SK-N-SH (cell line): ENCODE results near the gene TLDC2. TPM values are rescaled to one million over a fixed set of nuclear protein-coding genes. Genes with fewer than 3 reads are reported as not detected.

ENCODE experiments used
- CTCF ChIA-PET: fragments of 300-600, 350-600 bp; formaldehyde crosslinking; extraction: SDS; loops from one replicate; lab custom pipeline; 2021; lab: Yijun Ruan, JAX
- POLR2A ChIA-PET: fragments of 350-600 bp; sonication (Branson Sonifier 250); formaldehyde crosslinking; extraction: SDS; loops from one replicate; lab custom pipeline; 2020; ENCODE audit warnings: antibody characterized with exemption, inconsistent platforms; lab: Yijun Ruan, JAX
- DNase-seq: peaks from one replicate; pipeline ENCODE4 v3.0.0; 2012
- H2AFZ ChIP-seq: fragments of 200-600 bp; sonication (generic); 2 replicates; pipeline ENCODE4 v1.8.1; 2016; ENCODE audit warnings: antibody characterized with exemption, mild to moderate bottlenecking, low read depth
- H3F3A ChIP-seq: fragments of 200-600 bp; sonication (generic); replicated peaks from 2 replicates; pipeline ENCODE3; 2016; ENCODE audit warnings: antibody characterized with exemption, mild to moderate bottlenecking; ENCODE audit not compliant: insufficient read depth
- H3K27ac ChIP-seq, 2 experiments: fragments of 200-500 bp in 1 of 2; fragments of 200-600 bp in 1 of 2; sonication (Bioruptor generic) in 1 of 2; sonication (generic), shearing (Covaris generic) in 1 of 2; 2 replicates each; pipeline versions ENCODE4 v1.5.1 to v1.6.1; 2014 to 2016; ENCODE audit warnings: low read depth in 2 of 2, inconsistent platforms in 1 of 2, low read length in 1 of 2, mild to moderate bottlenecking in 1 of 2, mixed read lengths in 1 of 2
- H3K27me3 ChIP-seq: fragments of 200-600 bp; sonication (generic), shearing (Covaris generic); 2 replicates; pipeline ENCODE4 v1.6.1; 2016; ENCODE audit warnings: mixed run types; ENCODE audit not compliant: insufficient read depth
- H3K36me3 ChIP-seq, 2 experiments: fragments of 200-500 bp in 1 of 2; fragments of 200-600 bp in 1 of 2; sonication (Bioruptor generic) in 1 of 2; sonication (generic) in 1 of 2; replicated peaks in 1 of 2; 2 replicates each; pipeline versions ENCODE3 to v1.5.1; 2014 to 2016; ENCODE audit warnings: low read length in 1 of 2, mild to moderate bottlenecking in 1 of 2; ENCODE audit not compliant: insufficient read depth in 2 of 2, control insufficient read depth in 1 of 2
- H3K4me1 ChIP-seq, 2 experiments: fragments of 200-500 bp in 1 of 2; fragments of 200-600 bp in 1 of 2; sonication (Bioruptor generic) in 1 of 2; sonication (generic), shearing (Covaris generic) in 1 of 2; 2 replicates each; pipeline versions ENCODE4 v1.5.1 to v1.6.1; 2014 to 2016; ENCODE audit warnings: low read depth in 1 of 2, low read length in 1 of 2, mixed run types in 1 of 2; ENCODE audit not compliant: insufficient read depth in 2 of 2, control insufficient read depth in 1 of 2
- H3K4me2 ChIP-seq: fragments of 200-600 bp; sonication (generic), shearing (Covaris generic); 2 replicates; pipeline ENCODE4 v1.6.1; 2017; ENCODE audit warnings: mixed run types
- H3K4me3 ChIP-seq, 2 experiments: fragments of 200-500 bp in 1 of 2; fragments of 200-600 bp in 1 of 2; sonication (Bioruptor generic) in 1 of 2; sonication (generic), shearing (Covaris generic) in 1 of 2; 2 replicates each; pipeline versions ENCODE4 v1.5.1 to v1.8.1; 2014 to 2016; ENCODE audit warnings: low read depth in 2 of 2, inconsistent platforms in 1 of 2, low read length in 1 of 2, mild to moderate bottlenecking in 1 of 2, mixed read lengths in 1 of 2, moderate library complexity in 1 of 2
- H3K79me2 ChIP-seq: fragments of 200-600 bp; sonication (generic); 2 replicates; pipeline ENCODE4 v1.8.1; 2017; ENCODE audit warnings: mild to moderate bottlenecking; ENCODE audit not compliant: insufficient read depth
- H3K9ac ChIP-seq: fragments of 200-600 bp; sonication (generic); 2 replicates; pipeline ENCODE4 v1.6.1; 2017; ENCODE audit warnings: mixed run types
- H3K9me2 ChIP-seq: fragments of 200-600 bp; sonication (generic); 2 replicates; pipeline ENCODE4 v1.6.1; 2017; ENCODE audit warnings: mixed run types
- H3K9me3 ChIP-seq: fragments of 200-600 bp; sonication (generic); 2 replicates; pipeline ENCODE4 v1.6.1; 2017; ENCODE audit warnings: mixed run types, mild to moderate bottlenecking, moderate library complexity
- H4K20me1 ChIP-seq: fragments of 200-600 bp; sonication (generic); 2 replicates; pipeline ENCODE4 v1.6.1; 2017; ENCODE audit warnings: mild to moderate bottlenecking, mixed run types; ENCODE audit not compliant: insufficient read depth
- CHD2 ChIP-seq: fragments of 150-350 bp; IDR thresholded peaks from 2 replicates; pipeline ENCODE4 v1.6.1; 2018; ENCODE audit warnings: low read length; ENCODE audit not compliant: partially characterized antibody
- EP300 ChIP-seq, 2 experiments: IDR thresholded peaks; 2 replicates each; pipeline versions ENCODE4 v1.4.0 to v1.6.1; 2012; ENCODE audit warnings: borderline replicate concordance in 1 of 2, low read depth in 1 of 2, low read length in 1 of 2
- GATA2 ChIP-seq: sonication (generic); formaldehyde crosslinking; IDR thresholded peaks from 2 replicates; pipeline ENCODE4 v1.5.0; 2020; ENCODE audit warnings: mild to moderate bottlenecking, missing genetic modification reagents
- JUND ChIP-seq: IDR thresholded peaks from 2 replicates; pipeline ENCODE4 v1.4.0; 2012
- MXI1 ChIP-seq: IDR thresholded peaks from 2 replicates; pipeline ENCODE4 v1.6.1; 2012; ENCODE audit warnings: mild to moderate bottlenecking, low read depth, low read length, improper control_type of control experiment
- SIN3A ChIP-seq: IDR thresholded peaks from 2 replicates; pipeline ENCODE4 v1.6.1; 2012; ENCODE audit warnings: low read depth, mild to moderate bottlenecking, low read length, moderate library complexity, borderline replicate concordance
- TEAD4 ChIP-seq: IDR thresholded peaks from 2 replicates; pipeline ENCODE4 v1.4.0; 2012; ENCODE audit warnings: mild to moderate bottlenecking, borderline replicate concordance; ENCODE audit not compliant: insufficient read depth
- WGBS: methylation state at CpG from one replicate; pipeline ENCODE4 v1.1.6; 2017; ENCODE audit warnings: low lambda C conversion rate; 5-methylcytosine and 5-hydroxymethylcytosine counted together
- polyA plus RNA-seq, 3 experiments: library from polyadenylated mRNA; depleted of rRNA; stranded (reverse); fragments of >200 nt; gene quantifications; 2 replicates each; pipeline ENCODE4 v1.2.3, GENCODE V29; 2012
- TF ChIP-seq, protein P1 (sequence below): IDR thresholded peaks from 2 replicates; pipeline ENCODE4 v1.4.0; 2012; ENCODE audit warnings: low read depth, borderline replicate concordance
- TF ChIP-seq, protein P2 (sequence below): fragments of 150-350 bp; IDR thresholded peaks from 2 replicates; pipeline ENCODE4 v1.6.1; 2017; ENCODE audit warnings: antibody characterized with exemption, low read length, low read depth, borderline replicate concordance
- TF ChIP-seq, protein P3 (sequence below): fragments of 200-600 bp; sonication (generic); IDR thresholded peaks from 2 replicates; pipeline ENCODE4 v1.6.1; 2017; ENCODE audit warnings: antibody characterized with exemption, mild to moderate bottlenecking, moderate library complexity

TLDC2 gene
- polyA plus RNA-seq, 1 of the 3 experiments (the other 2 are of a cell fraction): 0.02 TPM

DNA sequence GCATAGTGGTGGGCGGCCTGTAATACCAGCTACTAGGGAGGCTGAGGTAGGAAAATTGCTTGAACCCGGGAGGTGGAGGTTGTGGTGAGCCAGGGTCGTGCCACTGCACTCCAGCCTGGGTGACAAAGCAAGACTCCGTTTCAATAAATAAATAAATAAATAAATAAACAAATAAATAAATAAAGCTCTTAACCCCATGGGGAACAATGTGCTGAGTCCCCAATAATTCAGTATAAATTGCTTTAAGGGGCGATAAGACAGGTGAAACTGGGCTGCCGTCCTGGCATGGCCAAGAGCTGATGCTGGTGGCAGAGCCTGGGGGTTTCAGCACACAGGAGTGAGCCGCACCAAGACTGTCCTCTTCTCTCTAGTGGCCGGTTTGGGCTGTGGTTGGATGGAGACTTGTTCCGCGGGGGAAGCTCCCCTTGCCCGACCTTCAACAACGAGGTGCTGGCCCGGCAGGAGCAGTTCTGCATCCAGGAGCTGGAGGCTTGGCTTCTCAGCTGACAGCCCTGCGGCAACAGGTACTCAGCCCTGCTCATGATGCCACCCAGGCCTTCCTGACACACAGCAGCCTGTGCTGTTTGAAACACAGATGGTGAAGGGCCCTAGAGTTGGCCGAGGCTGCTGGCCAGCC is 13.1 kb downstream of the TLDC2 start:
- H3K4me3 ChIP-seq: no peak overlapping the region
- TF ChIP-seq, protein P1, sequence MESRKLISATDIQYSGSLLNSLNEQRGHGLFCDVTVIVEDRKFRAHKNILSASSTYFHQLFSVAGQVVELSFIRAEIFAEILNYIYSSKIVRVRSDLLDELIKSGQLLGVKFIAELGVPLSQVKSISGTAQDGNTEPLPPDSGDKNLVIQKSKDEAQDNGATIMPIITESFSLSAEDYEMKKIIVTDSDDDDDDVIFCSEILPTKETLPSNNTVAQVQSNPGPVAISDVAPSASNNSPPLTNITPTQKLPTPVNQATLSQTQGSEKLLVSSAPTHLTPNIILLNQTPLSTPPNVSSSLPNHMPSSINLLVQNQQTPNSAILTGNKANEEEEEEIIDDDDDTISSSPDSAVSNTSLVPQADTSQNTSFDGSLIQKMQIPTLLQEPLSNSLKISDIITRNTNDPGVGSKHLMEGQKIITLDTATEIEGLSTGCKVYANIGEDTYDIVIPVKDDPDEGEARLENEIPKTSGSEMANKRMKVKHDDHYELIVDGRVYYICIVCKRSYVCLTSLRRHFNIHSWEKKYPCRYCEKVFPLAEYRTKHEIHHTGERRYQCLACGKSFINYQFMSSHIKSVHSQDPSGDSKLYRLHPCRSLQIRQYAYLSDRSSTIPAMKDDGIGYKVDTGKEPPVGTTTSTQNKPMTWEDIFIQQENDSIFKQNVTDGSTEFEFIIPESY: no peak
- TF ChIP-seq MXI1: no peak
- TF ChIP-seq, all 33 proteins: peak for 0
- Histone ChIP-seq H3K9ac (no peak overlapping the region), H2AFZ (no peak overlapping the region), H3F3A (no peaks in the 10 kb centered on the region), H3K4me1 (peaks cover 0 to 7% of the 10 kb centered on the region in 2 experiments; a peak in 2 of 4 replicates), H3K79me2 (no peaks in the 10 kb centered on the region), H3K9me3 (no peaks in the 10 kb centered on the region), H3K36me3 (no peaks in the 10 kb centered on the region), H3K27ac (no peak overlapping the region), H3K27me3 (no peaks in the 10 kb centered on the region), H3K4me2 (no peak overlapping the region), H3K9me2 (no peaks in the 10 kb centered on the region), H4K20me1 (no peaks in the 10 kb centered on the region)
- no peak for DNase-seq
- CTCF ChIA-PET: interaction anchor here (1.4 to 3.9 kb wide), 7 partner anchors 10 to 80 kb away, joined by 3 to 29 read pairs (median 5); a partner anchor contains a TSS
- 90% methylated on average over 9 of the region's 15 CpGs for WGBS
- POLR2A ChIA-PET: no interaction called here

DNA sequence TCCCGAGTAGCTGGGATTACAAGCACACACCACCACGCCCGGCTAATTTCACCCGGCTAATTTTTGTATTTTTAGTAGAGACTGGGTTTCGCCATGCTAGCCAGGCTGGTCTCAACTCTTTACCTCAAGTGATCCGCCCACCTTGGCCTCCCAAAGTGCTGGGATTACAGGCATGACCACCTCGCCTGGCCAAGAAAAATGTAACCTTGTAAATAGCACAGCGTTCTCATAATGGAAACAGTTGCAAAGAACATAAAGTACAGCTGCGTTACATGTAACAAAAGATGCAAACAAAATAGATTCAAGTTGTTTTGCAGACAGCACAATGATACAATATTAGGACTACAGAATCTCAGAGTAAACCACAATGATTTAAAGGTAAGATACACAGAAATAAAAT is 14.6 kb downstream of the TLDC2 start:
- no peaks in the 10 kb centered on the region for H3K9me2 ChIP-seq
- DNase-seq: no peak
- no peak overlapping the region for H3K27ac ChIP-seq
- no peaks in the 10 kb centered on the region for H3K79me2 ChIP-seq
- no peaks in the 10 kb centered on the region for H3K9me3 ChIP-seq
- no peaks in the 10 kb centered on the region for H3K27me3 ChIP-seq
- H3F3A ChIP-seq: no peaks in the 10 kb centered on the region
- ChIA-PET POLR2A (no interaction called here), CTCF (interaction anchor here (1.5 kb wide), 1 partner anchor 28 kb away, joined by 4 read pairs; no protein-coding TSS in a partner anchor)
- H3K4me1 ChIP-seq: peaks cover 0 to 7% of the 10 kb centered on the region in 2 experiments; a peak in 2 of 4 replicates
- H3K4me2 ChIP-seq: no peak overlapping the region
- no peak overlapping the region for H2AFZ ChIP-seq
- TF ChIP-seq EP300 (IDR thresholded peaks at IDR 0.05; ENCODE audit: borderline replicate concordance in 1 of 2, low read depth in 1 of 2, low read length in 1 of 2) (no peak), JUND (no peak), TEAD4 (no peak), SIN3A (no peak), GATA2 (CRISPR knock-in tag) (no peak), CHD2 (no peak)
- TF ChIP-seq, protein P2, sequence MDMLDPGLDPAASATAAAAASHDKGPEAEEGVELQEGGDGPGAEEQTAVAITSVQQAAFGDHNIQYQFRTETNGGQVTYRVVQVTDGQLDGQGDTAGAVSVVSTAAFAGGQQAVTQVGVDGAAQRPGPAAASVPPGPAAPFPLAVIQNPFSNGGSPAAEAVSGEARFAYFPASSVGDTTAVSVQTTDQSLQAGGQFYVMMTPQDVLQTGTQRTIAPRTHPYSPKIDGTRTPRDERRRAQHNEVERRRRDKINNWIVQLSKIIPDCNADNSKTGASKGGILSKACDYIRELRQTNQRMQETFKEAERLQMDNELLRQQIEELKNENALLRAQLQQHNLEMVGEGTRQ: no peak
- TF ChIP-seq, protein P3, sequence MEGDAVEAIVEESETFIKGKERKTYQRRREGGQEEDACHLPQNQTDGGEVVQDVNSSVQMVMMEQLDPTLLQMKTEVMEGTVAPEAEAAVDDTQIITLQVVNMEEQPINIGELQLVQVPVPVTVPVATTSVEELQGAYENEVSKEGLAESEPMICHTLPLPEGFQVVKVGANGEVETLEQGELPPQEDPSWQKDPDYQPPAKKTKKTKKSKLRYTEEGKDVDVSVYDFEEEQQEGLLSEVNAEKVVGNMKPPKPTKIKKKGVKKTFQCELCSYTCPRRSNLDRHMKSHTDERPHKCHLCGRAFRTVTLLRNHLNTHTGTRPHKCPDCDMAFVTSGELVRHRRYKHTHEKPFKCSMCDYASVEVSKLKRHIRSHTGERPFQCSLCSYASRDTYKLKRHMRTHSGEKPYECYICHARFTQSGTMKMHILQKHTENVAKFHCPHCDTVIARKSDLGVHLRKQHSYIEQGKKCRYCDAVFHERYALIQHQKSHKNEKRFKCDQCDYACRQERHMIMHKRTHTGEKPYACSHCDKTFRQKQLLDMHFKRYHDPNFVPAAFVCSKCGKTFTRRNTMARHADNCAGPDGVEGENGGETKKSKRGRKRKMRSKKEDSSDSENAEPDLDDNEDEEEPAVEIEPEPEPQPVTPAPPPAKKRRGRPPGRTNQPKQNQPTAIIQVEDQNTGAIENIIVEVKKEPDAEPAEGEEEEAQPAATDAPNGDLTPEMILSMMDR: no peak
- H3K36me3 ChIP-seq: no peaks in the 10 kb centered on the region
- H4K20me1 ChIP-seq: no peaks in the 10 kb centered on the region
- WGBS: 91% methylated on average over 9 of the region's 9 CpGs
- no peak overlapping the region for H3K4me3 ChIP-seq
- H3K9ac ChIP-seq: no peak overlapping the region
